NCI-H2227 treated with DMSO at 0.1 percent for 48 hours (cell line): Measurements from ENCODE around the gene MBOAT2.
"Not testable (repeated sequence)": the region's sequence is repeated elsewhere in the genome, so short reads cannot be mapped to it uniquely, and the experiment has no call there.

Source experiments
- DNase-seq: peaks from one replicate; lab custom pipeline; 2025; lab: John Stamatoyannopoulos, UW

The MBOAT2 gene

DNA sequence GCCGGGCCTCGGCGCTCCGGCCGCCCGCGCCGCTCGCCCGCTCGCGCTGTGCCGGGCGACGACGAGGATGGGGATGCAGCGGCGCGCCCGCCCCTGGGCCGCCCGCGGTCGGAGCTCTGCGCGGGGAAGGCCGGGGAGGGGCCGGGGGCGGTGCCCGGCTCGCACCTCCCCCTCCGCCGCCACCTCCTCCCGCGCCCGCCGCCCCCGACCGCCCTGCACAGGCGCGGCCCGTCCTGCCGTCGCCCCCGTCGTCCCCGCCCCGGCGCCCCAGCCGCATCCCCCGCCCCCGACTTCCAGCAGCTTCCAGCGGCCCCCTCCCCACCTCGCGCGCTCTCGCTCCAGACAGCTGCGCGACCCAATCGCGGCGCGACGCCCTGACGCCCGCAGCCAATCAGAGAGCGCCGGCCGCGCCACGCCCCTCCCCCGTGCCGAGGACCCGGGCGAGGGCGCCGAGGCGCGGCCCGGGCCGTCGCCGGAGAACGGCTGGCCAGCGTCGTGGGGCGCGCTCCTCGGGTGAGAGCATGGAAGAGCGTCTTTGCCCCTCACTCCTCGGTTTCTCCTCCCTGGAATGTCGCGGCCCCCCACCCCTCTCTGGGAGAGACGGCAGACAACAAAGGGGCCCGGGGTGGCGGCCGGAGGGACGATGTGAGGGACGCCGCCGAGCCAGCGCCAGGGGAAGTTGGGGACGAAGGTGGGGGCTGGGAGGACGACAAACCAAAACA lies at the start of gene MBOAT2:
MBOAT2 (minus strand) TSS at position 69 of the 722 bp plus-strand sequence. CDS start 70 bp downstream, outside the sequence.
- DNase-seq = peak; percentile 93

DNA sequence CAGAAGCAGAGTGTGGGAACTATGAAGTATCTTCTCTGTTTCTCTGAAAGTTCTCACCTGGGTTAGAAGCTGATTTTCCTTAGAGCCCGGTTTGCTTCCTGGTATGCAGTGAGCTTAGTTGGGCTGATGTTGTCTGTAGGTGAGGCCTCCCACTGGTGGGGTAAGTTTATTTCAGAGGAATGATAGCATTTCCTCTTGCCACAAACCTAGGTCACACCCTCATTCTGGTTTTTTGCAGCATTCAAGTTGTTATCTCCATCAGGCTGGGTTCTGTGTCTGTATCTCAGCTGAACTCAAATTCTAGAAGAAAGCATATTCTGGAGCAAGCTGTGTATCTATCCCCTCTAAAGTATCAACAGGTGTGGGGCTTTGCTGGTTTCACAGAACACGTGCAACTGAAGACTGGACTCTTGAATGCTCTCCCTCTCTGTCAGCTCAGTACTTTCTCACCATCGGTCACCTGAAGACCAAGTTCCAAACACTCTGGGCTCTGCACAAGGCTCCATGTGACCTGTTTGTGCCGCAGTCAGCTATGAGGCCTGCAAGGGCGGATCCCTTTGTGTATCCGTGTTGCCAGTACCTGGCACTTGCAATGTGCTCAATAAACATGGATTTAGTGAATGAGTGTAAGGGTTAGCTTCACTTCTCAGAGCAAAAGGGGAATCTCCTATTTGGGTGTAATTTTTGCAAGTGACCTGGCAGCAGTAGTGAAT lies 49.5 kb upstream of the MBOAT2 start:
- no peak for DNase-seq

GRCh38 chr2:9051451-9051850 lies 48.0 kb upstream of the MBOAT2 start:
- not testable (repeated sequence) for DNase-seq

DNA sequence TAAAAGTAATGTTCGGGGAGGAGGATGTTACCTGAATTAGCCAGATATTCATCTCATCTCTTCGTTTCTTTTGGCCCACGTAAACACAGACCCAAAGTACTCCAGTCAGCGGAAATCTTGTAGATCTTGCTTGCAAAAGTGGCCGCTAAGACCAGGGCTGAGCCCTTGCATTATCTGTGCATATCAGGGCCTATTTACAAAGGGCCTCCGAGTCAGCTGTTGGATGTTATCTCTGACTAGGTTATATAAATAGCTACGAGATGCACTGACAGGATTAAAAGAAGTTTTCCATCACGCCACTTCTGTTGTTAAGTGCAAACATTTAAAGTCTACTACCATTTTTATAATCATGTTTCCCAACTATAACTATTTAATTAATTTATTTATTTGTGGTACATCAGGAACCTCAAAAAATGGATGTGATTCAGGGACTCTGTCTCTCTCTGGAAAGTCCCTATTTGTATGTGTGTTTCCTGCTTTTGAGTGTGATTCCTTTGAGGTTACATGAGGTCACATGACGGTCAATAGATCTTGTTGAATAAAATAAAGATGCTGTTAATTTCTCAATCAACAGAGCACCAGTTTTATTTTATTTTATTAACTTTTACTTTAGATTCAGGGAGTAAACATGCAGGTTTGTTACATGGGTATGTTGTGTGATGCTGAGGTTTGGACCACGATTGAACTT lies 46.8 kb upstream of the MBOAT2 start:
- no peak for DNase-seq

DNA sequence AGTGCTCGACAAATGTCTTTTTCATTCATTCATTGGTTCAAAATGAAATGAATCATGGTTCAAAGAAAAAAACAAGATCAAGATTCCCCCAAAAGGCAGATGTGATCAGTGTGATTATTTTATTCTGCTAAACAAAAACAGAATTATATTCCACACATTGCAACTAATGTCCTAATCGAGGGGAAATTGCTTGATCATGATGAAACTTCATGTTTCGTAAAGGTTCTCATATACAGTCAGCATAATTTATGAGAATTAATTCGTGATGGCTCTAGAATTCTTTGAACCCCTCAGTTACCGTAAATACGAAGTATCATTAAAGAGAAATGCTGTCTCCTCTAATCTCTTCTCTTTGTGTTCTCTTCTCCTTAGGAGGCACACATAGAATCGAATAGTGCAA lies 42.1 kb upstream of the MBOAT2 start:
- no peak for DNase-seq

DNA sequence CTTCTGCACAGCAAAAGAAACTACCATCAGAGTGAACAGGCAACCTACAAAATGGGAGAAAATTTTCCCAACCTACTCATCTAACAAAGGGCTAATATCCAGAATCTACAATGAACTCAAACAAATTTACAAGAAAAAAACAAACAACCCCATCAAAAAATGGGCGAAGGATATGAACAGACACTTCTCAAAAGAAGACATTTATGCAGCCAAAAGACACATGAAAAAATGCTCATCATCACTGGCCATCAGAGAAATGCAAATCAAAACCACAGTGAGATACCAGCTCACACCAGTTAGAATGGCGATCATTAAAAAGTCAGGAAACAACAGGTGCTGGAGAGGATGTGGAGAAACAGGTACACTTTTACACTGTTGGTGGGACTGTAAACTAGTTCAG lies 40.0 kb upstream of the MBOAT2 start:
- not testable (repeated sequence) for DNase-seq

DNA sequence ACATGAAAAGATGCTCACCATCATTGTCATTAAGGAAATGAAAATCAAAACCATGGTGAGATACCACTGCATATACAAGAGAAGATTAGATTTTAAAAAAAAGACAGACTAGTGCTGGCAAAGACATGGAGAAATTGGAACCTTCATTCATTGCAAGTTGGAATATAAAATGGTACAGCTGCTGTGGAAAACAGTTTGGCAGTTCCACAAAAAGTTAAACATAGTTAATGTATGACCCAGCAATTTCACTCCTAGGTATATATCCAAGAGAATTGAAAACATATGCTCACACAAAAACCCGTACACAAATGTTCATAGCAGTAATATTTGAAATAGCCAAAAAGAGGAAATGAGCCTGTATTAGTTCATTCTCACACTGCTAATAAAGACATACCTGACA lies 33.7 kb upstream of the MBOAT2 start:
- DNase-seq = no peak

DNA sequence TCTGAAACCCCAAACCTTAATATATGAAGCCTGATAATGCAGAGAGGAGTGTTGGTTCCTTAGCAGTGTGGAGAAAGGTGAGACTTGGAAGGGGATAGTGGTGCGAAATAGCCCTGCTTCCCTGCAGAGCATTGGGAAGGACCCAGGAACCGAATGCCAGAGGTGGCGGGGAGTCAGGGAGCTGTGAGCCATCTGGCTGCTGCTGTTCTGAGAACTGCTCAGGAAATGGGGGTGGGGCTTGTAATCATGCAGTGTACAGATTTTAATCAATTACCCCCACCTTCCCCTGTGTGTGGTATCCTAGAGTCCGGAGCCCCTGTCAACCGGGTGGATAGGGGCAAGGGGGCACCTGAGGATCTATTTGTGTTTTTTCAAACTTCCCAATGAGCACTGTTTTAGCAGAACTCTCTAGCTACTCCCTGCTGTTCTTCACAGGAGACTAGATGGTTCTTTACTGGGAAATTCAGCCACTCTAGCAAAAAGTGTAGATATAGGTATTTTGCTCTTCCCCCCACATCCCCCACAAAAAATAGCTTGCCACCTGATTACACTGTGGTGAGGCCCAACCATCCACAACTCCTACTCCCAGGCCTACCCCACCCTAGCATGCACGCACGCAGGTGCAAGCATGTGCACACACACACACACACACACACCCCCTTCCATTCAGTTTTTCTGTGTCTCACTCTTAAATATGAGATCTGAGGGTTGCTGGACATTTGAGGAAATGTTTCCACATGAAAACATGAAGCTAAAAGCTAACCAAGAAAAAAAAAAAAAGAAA lies 30.1 kb upstream of the MBOAT2 start:
- no peak for DNase-seq

DNA sequence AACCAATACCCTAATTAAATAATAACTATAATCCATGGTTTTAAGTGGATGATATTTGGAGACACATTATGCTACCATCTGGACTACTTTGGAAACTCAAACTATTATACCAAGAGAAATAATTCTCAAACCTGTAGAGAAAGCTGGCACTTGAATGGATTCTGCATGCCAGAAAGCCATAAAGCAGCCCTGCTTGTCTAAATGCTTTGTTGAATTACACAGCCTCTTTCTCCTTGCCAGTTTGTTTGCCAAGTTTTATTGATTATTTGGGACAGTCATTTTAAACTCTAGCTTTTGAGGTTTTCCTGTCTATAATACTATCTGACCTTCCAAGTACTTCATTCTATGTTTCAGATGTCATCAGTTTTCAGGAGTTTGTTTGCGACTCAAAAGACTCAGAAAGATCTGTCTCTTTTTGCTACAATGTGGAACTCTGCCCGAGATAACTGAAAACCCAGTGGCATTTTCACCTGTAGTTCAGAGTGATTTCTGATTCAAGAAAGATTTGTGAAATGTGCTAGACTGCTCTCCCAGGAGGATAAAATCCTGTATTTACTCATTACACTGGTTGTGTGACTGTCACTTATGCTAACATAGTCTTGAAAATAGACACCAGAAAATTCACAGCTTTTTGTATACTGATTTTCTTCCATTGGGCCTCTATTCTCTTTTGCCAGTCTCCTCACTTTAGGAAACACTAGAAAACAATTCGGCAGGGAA lies 29.2 kb upstream of the MBOAT2 start:
- DNase-seq = no peak

- no peak for DNase-seq
Observed at GRCh38 chr2:9032121-9032520, 28.6 kb upstream of the MBOAT2 start.

DNA sequence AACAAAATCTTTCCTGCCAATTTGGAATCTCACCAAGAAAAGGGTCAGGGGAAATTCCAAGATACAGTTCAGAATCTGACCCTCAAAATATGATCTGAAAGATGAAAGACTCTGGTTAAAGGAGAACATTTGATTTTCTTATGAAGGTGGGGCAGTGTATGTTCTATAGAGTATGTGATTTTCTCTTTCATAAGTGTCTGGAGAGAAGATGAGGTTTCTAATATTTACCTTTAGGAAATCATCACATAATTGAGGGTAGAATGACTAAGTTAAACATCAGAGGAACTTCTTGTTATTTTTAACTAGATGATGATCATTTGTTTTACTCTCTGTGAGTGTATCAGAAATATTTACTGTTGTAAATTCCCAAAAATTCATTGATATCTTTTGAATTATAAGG lies 27.8 kb upstream of the MBOAT2 start:
- DNase-seq = no peak

GRCh38 chr2:9030841-9031240 lies 27.4 kb upstream of the MBOAT2 start:
- DNase-seq = no peak

GRCh38 chr2:9030190-9030589 lies 26.7 kb upstream of the MBOAT2 start:
- no peak for DNase-seq

- DNase-seq = peak; percentile 24
Observed at GRCh38 chr2:9029721-9030120, 26.2 kb upstream of the MBOAT2 start.

DNA sequence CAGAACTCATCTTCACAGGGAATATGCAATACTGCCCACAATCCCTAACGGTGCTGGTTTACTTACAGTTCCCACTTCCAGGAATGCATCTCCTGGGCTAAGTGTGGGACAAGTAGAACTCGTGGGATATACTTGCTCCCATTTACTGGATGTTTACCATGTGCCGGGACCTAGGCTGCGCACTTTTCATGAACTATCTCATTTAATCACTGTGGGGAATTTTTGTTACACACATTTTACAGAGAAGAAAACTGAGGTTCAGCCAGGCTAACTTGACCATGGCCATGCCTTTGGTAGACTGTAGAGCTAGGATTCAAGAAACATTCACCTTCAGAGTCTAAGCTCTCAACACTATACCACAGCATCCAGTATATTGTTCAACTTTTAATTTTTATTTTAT lies 24.4 kb upstream of the MBOAT2 start:
- no peak for DNase-seq

DNA sequence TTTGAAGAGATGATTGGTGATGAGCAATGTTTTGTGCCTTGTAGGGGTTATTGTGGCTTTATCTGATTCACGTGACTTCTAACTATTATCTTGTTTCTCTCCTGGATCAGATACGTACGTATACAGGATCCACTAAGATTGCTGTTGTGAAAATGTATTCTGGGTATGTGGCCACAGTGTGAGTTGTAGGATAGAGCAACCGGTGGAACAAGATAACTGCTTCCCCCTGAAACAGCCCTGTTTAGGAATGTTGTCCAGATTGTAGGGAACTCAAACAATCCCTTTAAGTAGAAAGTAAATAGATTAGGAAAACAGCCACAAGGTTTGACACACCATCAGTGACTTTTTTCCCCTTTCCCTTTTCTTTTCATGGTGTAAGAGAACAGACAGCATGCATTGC lies 22.3 kb upstream of the MBOAT2 start:
- DNase-seq = no peak

GRCh38 chr2:9024575-9024974 lies 21.1 kb upstream of the MBOAT2 start:
- DNase-seq = no peak

GRCh38 chr2:9021563-9022211 lies 18.2 kb upstream of the MBOAT2 start:
- no peak for DNase-seq

- no peak for DNase-seq
Observed at GRCh38 chr2:9020267-9020666, 16.8 kb upstream of the MBOAT2 start.

DNA sequence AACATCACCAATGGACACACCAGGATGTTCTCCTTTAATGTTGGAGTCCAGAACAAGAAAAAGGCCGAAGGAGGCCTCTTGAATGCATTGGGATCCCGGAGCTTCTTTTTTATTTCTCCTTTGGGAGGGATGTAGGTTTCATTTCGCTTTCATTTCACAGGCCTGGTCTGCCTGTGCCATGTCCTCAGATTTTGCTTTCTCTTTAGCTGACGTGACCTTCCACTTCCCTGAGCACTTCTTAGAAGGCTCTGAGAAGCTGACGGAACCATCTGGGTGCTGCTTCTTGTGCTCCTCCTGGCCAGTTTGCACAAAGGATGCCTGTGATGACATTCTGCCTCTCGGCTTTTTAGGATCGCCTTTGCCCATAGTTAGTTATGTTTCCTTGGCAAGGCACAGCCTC lies 15.1 kb upstream of the MBOAT2 start:
- no peak for DNase-seq

DNA sequence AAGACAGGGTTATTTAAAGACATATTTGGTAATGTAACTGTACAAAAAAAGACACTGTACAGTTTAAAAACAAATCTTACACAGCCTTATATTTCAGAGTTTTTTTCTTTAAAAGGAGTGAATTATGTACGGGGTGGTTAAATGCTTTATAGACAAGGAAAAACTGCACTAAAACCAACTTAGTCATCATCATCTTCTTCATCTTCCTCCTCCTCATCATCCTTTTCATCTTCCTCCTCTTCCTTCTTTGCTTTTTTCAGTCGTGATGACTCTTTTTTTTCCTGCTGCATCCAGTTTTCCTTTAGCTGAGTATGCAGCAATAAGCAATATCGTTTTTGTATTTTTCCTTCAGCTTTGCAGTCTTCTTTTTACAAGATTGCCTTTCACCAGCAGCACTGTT lies 14.6 kb upstream of the MBOAT2 start:
- no peak for DNase-seq
